NCI-H748 treated with DMSO at 0.1 percent for 48 hours (cell line): ENCODE data around the gene PRIMPOL.
"Not testable (repeated sequence)": the region's sequence is repeated elsewhere in the genome, so short reads cannot be mapped to it uniquely, and the experiment has no call there.

Source experiments
- DNase-seq: peaks from one replicate; lab custom pipeline; 2025; lab: John Stamatoyannopoulos, UW

PRIMPOL gene

DNA sequence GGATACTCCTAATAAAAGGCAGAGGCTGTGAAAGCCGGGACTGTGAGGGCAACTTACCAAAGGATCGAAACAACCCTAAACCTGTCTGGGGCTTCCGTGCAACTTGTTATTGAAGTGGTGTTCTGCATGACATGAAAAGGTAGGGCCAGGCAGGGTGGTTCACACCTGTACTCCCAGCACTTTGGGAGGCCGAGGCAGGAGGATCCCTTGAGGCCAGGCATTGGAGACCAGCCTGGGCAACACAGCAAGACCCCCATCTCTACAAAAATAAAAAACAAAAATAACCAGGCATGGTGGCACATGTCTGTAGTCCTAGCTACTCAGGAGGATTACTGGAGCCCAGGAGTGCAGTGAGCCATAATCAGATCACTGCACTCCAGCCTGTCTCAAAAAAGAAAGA, 12.6 kb upstream of the PRIMPOL start:
- DNase-seq = no peak

GRCh38 chr4:184641022-184641421, 8.5 kb upstream of the PRIMPOL start:
- DNase-seq = no peak

- DNase-seq = no peak
Measured at GRCh38 chr4:184641451-184641850, 8.1 kb upstream of the PRIMPOL start.

- DNase-seq = no peak
Measured at GRCh38 chr4:184643731-184644130, 5.8 kb upstream of the PRIMPOL start.

GRCh38 chr4:184644553-184645307, 4.8 kb upstream of the PRIMPOL start:
- DNase-seq = no peak

GRCh38 chr4:184645904-184646610, 3.5 kb upstream of the PRIMPOL start:
- no peak for DNase-seq

DNA sequence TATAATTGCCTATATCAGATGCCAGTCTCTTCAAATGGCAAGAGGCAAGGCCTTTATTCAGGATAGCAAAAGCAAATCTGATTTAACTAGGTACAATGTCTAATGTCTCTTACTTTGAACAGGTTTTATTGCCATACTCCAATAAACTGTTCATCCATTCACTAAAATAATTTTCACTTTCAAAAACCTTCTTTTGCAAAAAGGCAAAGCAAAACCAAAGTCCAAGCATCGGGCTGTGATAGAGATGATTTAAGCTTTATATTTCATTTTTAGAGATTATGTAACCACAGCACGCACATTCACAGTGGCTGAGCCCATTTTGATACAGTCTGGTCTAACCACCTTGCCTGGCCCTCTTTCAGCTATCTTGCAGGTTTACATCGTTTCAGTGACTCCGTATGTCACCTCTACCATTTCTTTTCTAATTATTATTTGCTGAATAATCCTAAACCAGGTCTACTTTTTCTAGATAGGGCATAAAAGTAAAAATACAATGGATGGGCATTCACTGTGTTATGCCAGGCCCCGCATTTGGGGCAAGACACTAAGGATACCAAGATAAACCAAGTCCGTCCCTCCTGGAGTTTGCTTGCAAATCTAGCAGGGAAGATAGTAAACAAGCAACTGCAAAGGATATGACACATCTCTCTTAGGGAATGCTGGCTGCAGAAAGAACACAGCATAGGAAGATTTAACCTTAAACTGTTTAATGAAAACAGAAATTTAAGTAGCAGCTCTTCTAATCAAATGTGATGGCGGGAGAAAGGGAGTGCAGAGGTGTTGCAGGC, 2.1 kb upstream of the PRIMPOL start:
- DNase-seq = no peak

- DNase-seq = no peak
Measured at GRCh38 chr4:184648054-184648312, 1.6 kb upstream of the PRIMPOL start.

DNA sequence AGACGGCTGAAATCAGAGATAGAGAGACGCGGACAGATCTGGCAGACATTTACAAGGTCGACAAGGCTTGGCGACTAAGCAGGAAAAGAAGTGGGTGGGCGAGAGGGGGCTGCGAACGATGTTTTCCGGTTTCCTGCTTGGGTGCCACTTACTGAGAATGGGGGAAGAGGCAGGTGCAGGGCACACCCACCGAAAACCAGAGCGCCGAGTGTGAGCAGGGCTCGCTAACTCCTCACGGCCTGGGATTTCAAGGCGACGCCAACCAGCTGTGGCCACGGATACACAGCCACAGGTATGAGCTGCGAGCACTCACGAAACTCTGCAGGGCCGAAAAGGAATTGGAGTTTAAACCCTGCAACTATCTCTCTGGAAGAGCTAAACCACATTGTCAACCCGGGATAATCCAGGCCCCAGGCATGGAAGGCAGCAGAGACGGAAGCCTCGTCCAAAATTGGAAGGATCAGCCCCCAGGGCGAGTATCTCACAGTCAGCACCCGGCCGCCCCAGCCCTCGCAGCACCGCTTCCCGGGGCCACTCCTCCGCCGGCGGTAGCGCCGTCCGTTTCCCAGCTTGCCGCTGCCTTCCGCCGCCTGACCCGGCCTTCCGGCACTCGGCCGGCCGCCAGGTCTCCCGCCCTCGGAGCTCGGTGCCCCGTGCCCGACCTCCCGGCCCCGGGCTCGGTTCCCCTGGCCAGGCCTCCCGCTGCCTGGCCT, 1.1 kb upstream of the PRIMPOL start:
- DNase-seq = peak; percentile 28

GRCh38 chr4:184649971-184650855, 675 bp downstream of the PRIMPOL start:
- DNase-seq = no peak

GRCh38 chr4:184651899-184652298, 2.4 kb downstream of the PRIMPOL start:
- DNase-seq = no peak

DNA sequence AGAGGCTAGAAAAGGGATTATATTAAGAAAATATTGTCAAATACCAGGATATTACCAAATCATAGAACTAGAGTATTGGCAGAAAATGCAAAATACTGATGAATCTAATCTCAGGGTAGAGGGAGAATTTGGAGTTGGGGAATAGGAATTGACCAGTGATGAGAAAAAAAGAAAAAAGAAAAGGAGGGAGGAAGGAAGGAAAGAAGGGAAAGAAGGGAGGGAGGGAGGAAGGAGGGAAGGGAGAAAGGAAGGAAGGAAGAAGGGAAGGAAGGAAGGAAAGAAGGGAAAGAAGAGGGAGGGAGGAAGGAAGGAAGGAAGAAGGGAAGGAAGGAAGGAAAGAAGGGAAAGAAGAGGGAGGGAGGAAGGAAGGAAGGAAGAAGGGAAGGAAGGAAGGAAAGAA, 3.1 kb downstream of the PRIMPOL start:
- not testable (repeated sequence) for DNase-seq

- DNase-seq = no peak
Measured at GRCh38 chr4:184653650-184654049, 4.1 kb downstream of the PRIMPOL start.

- no peak for DNase-seq
Measured at GRCh38 chr4:184655889-184656869, 6.6 kb downstream of the PRIMPOL start.

- DNase-seq = no peak
Measured at GRCh38 chr4:184657144-184657543, 7.6 kb downstream of the PRIMPOL start.

DNA sequence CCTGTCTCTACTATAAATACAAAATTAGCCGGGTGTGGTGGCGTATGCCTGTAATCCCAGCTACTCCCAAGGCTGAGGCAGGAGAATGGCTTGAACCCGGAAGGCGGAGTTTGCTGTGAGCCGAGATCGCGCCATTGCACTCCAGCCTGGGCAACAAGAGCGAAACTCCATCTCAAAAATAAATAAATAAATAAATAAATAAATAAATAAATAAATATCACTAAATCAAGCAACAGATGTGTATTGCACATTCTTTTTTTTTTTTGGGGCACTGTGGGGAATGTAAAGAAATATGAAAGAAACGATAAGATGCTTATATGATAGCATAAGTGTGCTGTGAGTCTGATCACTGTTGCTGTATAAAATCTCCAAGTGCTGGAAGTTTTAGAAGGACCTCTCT, 8.3 kb downstream of the PRIMPOL start:
- not testable (repeated sequence) for DNase-seq

DNA sequence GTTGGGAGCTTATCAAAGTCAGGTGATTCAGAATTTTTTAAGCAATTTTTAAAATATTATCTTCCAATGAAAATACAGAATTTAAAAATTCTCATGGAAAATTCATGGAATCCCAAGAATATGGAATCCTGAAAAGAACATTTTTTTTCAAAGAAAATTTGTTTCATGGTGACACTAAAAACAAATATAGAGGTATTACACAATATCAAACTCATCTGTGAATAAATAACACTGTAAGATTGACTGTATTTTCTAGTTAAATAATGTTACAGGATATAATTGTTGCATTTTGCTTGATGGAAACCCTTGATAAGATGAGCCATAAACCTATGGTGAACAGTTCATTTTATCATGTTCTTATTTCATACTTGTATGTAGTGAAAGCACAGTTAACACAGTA, 11.4 kb downstream of the PRIMPOL start:
- DNase-seq = no peak

- no peak for DNase-seq
Measured at GRCh38 chr4:184662236-184662635, 12.7 kb downstream of the PRIMPOL start.

GRCh38 chr4:184664445-184665210, 15.1 kb downstream of the PRIMPOL start:
- no peak for DNase-seq
